KBM-7 (cell line): Measurements from ENCODE around the gene EHBP1L1.
"Not testable (repeated sequence)": the region's sequence is repeated elsewhere in the genome, so short reads cannot be mapped to it uniquely, and the experiment has no call there.

Source experiments
- DNase-seq: peaks from one replicate; pipeline ENCODE4 v3.0.0-alpha.2; 2015
- in situ Hi-C: fragments of 300-500 bp; cut with MboI; formaldehyde crosslinking; loops from 2 replicates; pipeline ENCODE4 v1.14.3; 2020; ENCODE audit warnings: low sequenced_read_pairs, low pct_unique_long_range_greater_than_20kb, mixed read lengths

The EHBP1L1 gene

DNA sequence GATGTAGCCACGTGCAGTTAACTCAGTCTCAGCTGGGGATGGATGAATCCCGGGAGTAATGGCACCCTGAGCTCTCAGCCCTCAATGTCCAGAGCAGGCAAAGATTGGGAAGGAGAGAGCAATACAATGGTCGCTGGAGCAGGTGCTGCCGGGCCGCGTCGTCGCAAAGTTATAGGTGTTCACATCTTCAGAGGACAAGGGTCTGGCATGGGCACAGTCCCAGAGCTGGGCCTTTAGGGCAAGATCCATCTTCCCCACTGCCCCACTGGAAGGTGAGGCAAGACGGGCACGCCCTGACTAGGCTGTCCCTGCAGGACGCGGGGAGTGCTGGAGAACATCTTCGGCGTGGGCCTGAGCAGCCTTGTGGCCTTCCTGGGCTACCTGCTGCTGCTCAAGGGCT, 47.3 kb downstream of the EHBP1L1 start:
- DNase-seq = no peak
- in situ Hi-C loops = no loop called here

- DNase-seq = no peak
- in situ Hi-C loops = no loop called here
Measured at GRCh38 chr11:65623852-65624616, 48.2 kb downstream of the EHBP1L1 start.

DNA sequence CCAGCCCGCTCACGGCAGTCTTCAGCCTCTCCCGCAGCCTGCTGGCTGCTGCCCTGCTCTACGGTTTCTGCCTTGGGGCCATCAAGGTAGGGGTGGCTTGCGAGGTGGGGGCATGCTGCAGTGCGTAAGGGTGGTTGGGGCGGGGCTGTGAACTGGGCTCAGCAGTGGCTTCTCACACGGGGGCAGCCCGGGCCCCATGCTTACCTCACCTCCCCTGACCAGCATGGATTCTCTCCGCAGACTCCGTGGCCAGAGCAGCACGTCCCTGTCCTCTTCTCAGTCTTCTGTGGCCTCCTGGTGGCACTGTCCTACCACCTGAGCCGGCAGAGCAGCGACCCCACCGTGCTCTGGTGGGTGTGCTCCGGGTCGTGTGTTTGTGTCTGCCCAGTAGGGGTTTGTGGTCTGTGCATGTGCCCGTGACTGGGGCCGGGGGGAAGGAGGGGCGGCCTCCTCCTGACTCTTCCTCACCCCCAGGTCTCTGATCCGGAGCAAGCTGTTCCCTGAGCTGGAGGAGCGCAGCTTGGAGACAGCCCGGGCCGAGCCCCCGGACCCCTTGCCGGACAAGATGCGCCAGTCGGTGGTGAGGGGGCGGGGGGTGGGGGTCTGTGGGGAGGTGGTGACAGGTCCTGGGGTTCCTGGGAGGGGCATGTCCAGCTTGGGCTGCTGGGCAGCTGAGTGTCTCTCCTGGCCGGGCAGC, 49.2 kb downstream of the EHBP1L1 start:
- in situ Hi-C loops = no loop called here
- DNase-seq = no peak

DNA sequence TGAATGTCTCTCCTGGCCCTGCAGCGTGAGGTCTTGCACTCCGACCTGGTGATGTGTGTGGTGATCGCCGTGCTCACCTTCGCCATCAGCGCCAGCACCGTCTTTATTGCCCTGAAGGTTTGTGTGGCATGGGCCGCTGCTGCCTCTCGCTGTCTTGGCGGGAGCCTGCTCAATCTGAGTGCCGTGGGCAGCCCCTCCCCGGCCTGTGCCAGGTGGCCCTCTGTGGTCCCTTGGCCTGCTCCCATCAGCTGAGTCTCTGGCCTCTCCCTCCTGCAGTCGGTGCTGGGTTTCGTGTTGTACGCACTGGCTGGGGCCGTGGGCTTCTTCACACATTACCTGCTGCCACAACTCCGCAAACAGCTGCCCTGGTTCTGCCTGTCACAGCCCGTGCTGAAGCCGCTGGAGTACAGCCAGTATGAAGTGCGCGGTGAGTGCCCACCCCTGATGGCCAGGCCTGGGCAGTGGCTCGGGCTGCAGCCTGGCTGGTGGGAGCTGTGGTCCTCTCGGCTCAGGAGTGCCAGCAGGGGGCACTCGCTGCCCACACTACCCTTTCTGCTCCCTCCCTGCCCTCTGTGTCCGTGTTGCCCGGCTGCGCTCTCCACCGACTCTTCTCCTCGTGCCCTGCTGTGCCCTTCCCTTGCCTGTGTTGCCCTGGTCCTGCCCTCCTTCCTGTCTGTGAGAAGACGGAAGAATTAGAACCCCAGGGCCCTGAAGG, 49.9 kb downstream of the EHBP1L1 start:
- DNase-seq = peak; percentile 79
- in situ Hi-C loops = no loop called here

GRCh38 chr11:65627202-65627601, 51.3 kb downstream of the EHBP1L1 start:
- no peak for DNase-seq
- in situ Hi-C loops = no loop called here

- in situ Hi-C loops = no loop called here
- DNase-seq = no peak
Measured at GRCh38 chr11:65629579-65629978, 53.7 kb downstream of the EHBP1L1 start.

GRCh38 chr11:65630215-65630614, 54.4 kb downstream of the EHBP1L1 start:
- DNase-seq = no peak
- in situ Hi-C loops = no loop called here

- in situ Hi-C loops = no loop called here
- DNase-seq = no peak
Measured at GRCh38 chr11:65633390-65634108, 57.7 kb downstream of the EHBP1L1 start.

DNA sequence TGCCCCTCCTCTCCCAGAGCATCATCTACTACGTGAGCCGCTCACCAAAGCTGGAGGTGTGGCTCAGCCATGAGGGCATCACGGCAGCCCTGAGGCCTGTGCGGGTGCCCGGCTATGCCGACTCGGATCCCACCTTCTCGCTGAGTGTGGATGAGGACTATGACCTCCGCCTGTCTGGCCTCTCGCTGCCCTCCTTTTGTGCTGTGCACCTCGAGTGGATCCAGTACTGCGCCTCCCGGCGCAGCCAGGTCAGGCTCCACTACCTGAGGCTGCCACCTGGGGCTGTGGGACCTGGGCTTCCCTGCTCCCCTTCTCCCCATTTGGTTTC, 58.2 kb downstream of the EHBP1L1 start:
- in situ Hi-C loops = no loop called here

DNA sequence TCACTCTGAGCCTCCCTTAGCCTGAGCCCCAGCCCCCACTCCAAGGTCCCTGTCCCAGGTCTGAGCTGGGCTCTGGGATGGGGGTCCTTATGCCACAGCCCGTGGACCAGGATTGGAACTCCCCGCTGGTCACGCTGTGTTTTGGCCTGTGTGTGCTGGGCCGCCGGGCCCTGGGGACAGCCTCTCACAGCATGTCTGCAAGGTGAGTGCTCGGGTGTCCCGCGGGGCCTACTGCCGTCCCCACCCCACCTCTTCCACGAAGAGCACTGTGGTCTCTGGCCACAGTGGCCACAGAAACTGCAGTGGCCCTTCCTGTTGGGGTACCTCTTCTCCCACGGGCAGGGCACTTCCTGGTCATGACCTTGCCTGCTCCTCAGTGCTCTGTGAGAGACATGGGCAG, 58.6 kb downstream of the EHBP1L1 start:
- in situ Hi-C loops = no loop called here
- DNase-seq = no peak

More for the DNA sequence above, 58.2 kb downstream of the EHBP1L1 start:
- no peak for DNase-seq

DNA sequence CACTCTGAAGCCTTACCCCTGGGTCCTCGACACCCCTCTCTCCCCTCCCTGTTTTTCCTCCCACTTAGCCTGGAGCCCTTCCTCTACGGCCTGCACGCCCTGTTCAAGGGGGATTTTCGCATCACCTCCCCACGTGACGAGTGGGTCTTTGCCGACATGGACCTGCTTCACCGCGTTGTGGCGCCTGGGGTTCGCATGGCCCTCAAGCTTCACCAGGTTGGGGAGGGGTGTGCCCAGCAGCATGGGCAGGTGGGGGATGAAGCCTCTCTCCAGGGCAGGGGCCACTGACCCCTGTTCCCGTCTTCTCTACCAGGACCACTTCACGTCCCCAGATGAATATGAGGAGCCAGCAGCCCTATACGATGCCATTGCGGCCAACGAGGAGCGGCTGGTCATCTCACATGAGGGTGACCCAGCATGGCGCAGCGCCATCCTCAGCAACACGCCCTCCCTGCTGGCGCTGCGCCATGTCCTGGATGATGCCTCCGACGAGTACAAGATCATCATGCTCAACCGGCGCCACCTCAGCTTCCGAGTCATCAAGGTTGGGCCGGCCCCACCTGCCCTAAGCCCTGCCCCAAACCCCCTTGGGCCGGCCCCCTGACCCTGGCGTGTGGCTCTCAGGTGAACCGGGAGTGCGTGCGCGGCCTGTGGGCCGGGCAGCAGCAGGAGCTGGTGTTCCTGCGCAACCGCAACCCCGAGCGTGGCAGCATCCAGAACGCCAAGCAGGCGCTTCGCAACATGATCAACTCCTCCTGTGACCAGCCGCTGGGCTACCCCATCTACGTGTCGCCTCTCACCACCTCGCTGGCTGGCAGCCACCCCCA, 59.3 kb downstream of the EHBP1L1 start:
- no peak for DNase-seq
- in situ Hi-C loops = no loop called here

GRCh38 chr11:65636108-65637031, 60.5 kb downstream of the EHBP1L1 start:
- in situ Hi-C loops = no loop called here
- no peak for DNase-seq

- in situ Hi-C loops = no loop called here
- no peak for DNase-seq
Measured at GRCh38 chr11:65637032-65637557, 61.2 kb downstream of the EHBP1L1 start.

DNA sequence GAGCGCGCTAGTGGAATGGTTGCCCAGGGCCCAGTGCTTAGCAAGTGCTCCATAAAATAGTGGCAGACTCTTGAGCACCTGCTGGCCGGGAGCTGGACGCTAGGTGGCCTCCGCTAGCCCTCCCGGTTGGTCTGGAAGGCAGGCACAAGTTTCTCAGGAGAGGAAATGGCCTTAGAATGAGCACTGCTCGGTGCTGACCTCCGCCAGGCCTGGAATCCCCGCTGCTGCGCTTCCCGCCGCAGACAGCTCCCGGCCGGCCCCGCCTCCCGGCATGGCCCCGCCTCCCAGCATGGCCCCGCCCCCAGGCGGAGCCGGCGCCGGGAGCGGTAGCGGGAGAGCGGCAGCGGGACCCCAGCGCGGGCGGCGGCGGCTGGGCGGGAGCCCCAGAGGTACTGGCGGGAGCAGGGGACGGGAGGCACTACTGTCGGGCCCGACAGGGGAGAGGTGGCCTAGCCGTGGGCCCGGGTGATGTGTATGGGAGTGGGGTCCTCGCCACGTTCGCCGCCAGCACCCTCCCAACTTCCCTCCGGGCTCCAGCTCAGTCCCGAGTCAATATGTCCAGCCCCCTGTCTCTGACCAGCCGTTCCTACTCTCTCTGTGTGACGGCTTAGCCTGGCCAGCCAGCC, 62.1 kb downstream of the EHBP1L1 start, which contains the start of gene SIPA1:
TSS of gene SIPA1 (plus strand) at position 308 of the 626 bp plus-strand sequence. CDS start 2,821 bp downstream, outside the sequence.
- in situ Hi-C loops = no loop called here
- DNase-seq = peak; percentile 76

DNA sequence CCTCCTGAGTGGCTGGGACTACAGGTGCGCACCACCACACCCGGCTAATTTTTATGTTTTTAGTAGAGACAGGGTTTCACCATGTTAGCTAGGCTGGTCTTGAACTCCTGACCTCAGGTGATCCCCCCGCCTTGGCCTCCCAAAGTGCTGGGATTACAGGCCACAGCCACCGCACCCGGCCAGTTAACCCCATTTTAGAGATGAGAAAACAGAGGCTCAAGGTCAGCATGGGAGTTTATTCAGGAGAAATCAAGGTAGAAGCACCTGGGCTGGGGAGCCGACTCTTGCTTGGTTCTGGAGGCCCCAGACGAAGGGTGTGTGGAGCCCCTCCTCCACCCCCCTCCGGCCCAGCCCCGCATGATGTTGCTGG, 63.4 kb downstream of the EHBP1L1 start:
- DNase-seq, in situ Hi-C loops: not testable (repeated sequence)

DNA sequence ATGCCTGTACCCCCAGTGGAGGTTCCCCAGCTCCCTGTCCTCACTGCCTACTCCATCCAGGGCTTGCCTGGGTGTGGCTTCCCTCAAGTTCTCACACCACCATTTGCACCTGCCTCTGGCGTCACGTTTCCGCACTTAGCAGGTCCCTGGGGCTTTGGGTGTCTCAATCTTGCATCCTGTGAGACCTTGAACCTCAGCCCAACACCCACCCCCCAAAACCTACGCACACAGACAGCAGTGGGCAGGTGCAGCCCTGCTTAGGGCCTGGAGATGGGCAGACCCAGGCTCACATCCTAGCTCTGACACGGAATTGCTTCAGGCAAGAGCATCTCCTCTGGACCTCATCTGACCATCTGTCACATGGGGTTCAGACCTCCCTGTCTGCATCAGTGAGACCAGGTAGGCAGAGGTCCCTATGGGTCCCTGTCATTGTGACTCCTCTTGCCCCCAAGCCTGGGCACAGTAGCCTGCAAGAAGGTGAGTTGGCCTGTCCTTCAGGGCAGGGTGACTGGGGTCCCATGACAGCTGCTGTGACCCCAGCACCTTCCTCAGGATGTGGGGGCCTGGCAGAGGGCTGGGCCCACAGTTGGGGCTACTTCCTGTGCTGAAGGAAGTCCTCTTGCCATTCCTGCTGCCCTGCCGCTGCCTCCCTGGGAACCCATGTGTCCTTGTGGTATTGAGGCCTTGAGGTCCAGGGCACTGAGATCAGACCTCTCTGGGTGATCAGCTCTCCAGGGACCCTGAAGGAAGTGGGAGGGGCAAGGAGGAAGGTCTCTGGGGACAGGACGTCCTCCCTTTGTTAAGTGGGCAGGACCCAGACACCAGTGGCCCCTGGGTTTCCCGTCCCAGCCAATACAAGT, 64.0 kb downstream of the EHBP1L1 start:
- in situ Hi-C loops = no loop called here
- no peak for DNase-seq
